HG02623 (cell line): ENCODE data around the gene CAVIN2.
"Not testable (repeated sequence)": the region's sequence is repeated elsewhere in the genome, so short reads cannot be mapped to it uniquely, and the experiment has no call there.

Experiments used
- ATAC-seq: cut with Tn5 transposase; IDR thresholded peaks from one replicate; pipeline ENCODE4 v1.9.1; 2021; ENCODE audit warnings: moderate library complexity; ENCODE audit not compliant: unreplicated experiment

The CAVIN2 gene

DNA sequence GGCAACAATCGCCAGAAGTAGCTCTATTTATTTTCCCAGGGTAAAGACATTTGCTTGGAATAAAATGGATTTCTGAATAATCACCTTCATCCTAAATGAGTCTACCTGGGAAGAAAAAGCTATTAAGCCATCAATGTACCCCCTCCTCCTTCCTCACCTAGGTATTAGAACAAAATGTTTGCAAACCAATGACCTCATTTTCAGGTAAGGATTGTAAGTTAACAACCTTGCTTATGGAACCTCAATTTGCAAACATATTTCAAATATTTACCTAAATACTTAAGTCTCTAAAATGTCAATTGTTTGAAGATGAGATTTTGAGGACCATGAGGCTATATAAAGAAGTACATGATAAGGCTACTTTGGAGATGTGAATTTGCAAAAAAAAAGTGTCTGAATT is 43.9 kb downstream of the CAVIN2 start:
- ATAC-seq = no peak

DNA sequence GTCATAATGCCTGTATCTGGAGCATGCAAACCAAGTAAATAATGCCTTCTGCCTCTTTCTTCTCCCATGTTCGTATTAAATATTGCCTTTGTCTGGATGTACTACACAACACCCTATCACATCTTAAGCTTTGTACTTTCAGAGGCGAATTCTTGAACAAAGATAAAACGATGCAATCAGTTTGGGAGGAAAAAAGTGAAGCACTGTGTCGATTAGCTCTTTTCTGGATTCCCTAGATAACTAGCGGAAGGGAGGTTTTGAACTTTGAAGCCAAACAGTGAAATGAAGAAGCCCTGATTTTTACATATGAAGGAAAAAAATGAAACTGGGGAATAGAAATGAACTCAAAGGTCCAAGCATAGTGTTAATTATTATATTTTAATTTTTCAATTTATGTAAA is 44.7 kb downstream of the CAVIN2 start:
- ATAC-seq = no peak

- ATAC-seq = no peak
These were observed 46.0 kb downstream of the CAVIN2 start for GRCh38 chr2:191800874-191801273.

DNA sequence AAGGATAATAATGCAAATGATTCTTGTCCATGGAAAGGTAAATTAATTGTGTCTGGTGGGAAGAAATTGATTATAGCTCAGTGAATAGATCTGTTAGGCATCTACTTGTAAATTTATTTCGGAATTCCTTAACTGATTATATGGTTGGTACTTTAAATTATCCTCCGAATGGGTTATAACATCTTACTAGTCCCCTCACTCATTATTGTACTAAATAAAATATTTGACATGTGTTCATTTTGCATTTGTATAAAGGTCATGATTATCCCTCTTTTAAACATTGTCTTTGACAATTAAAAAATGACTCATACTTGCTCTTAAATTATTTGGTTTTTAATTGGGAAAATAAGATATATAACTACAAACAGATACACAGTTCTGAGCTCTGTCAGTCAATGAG is 47.4 kb downstream of the CAVIN2 start:
- no peak for ATAC-seq

- no peak for ATAC-seq
These were observed 48.7 kb downstream of the CAVIN2 start for GRCh38 chr2:191797942-191798876.

DNA sequence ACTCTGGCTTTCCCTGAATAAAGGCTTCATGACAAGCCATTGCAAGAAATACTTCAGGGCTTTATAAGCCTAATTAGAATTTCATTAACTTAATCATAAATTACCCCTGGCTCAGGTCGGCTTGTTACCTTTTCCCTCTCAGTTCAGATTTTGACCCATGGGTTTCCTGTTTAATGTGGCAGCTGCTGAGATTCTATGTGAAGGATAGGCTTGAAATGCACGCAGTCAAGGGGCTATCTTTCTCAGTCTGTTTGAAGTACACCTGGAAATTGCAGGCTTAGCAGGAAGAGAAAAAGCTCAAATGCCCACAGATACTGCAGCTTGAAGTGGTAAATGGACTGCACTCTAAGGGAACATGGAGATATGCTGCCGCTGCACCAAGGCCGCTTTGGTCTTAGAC is 49.4 kb downstream of the CAVIN2 start:
- ATAC-seq = no peak

GRCh38 chr2:191795715-191796114 is 51.2 kb downstream of the CAVIN2 start:
- ATAC-seq = no peak

DNA sequence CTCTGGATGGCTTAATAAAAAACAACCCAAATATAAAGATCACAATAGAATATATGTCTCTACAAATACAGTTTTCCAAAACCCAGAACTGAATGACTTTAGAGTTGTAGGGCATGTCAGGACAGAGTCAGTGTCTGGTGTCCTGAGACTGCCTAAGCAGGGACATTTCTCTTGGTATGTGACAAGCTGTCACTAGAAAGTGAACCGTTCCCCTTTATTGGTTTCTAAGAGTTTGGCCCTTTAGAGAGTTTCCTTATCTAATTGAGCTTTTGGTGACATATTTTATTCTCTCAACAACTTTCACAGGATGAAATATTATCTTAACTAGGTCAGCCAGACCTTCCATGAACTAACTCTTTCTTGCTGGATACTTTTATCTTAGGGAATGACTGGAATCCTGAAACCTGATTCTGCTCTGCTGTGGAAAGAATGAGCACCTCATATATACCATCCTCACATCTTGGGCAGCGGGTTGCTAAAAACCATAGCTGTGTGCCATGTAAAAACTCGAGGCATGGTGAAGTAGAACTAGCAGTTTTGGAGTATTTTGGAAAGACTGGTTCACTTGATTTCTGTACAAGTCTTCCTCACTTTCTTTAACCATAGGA is 54.8 kb downstream of the CAVIN2 start:
- ATAC-seq = no peak

GRCh38 chr2:191790737-191791136 is 56.2 kb downstream of the CAVIN2 start:
- no peak for ATAC-seq

- ATAC-seq = no peak
These were observed 57.1 kb downstream of the CAVIN2 start for GRCh38 chr2:191789796-191790195.

- ATAC-seq = no peak
These were observed 60.2 kb downstream of the CAVIN2 start for GRCh38 chr2:191786694-191787093.

DNA sequence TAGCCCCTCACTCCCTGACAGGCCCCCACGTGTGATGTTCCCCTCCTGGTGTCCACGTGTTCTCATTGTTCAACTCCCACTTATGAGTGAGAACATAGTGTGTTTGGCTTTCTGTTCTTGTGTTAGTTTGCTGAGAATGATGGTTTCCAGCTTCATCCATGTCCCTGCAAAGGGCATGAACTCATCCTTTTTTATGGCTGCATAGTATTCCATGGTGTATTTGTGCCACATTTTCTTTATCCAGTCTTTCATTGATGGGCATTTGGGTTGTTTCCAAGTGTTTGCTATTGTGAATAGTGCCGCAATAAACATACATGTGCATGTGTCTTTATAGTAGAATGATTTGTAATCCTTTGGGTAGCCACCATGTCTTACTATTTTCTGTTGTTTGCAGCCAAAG is 61.2 kb downstream of the CAVIN2 start:
- ATAC-seq = not testable (repeated sequence)
